ENCODE data around the gene MTRF1L.
A peak's percentile ranks its signal among the peaks of the same experiment; 100 is the strongest.

MTRF1L gene

DNA sequence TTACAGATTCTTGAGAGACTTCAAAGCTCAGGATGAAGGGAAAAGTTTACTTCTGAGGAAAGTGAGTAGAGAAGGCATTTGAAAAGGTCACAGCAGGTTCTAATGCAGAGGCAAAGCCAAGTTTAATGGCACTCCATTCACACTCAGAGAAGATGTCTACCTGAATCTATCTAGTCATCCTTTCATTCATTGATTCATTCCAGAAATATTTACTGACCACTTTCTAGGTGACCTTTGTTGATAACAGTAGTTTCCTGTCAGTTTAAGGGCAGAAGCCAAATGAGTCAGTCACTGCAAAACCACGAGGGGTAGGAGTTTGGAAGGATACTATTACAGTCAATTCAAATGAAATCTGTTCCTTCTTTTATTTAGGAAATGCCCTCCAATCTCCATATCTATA is 50.5 kb downstream of the MTRF1L start:
- ChIA-PET CTCF (no interaction called here), POLR2A (interaction anchor here (0.6 kb wide), 1 partner anchor 1599 kb away, joined by 5 read pairs; no protein-coding TSS in a partner anchor)
- TF ChIP-seq FOXM1 (IDR thresholded peaks at IDR 0.05; ENCODE audit: borderline replicate concordance) (no peak), ELF4 (IDR thresholded peaks at IDR 0.05) (no peak), NFRKB (IDR thresholded peaks at IDR 0.05) (no peak), SP1 (IDR thresholded peaks at IDR 0.05) (no peak), SUZ12 (IDR thresholded peaks at IDR 0.05) (no peak), LEF1 (IDR thresholded peaks at IDR 0.05; ENCODE audit: borderline replicate concordance) (no peak), CTBP1 (IDR thresholded peaks at IDR 0.05; ENCODE audit: borderline replicate concordance) (no peak), FOXA1 (IDR thresholded peaks at IDR 0.05) (no peak)
- DNase-seq (ENCODE audit: extremely low spot score): no peak

DNA sequence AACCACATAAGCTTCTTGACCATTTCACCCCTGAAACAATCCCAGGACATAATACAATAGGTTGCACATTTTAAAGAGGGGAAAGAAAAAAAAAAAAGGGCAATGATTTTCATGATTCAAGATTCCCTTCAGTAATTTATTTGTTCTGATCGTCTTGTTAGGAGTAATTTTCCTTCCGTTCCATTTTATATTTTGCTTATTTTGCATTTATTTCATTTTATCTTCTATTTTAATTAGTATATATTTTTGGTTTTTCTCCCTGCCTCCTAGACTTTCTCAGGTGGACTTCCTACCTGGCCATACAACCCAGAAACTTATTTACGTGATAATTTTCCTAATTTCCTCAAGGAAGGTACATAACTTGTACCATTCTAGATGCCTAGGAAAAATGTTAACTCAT is 52.3 kb downstream of the MTRF1L start:
- no peak for DNase-seq (ENCODE audit: extremely low spot score)
- TF ChIP-seq ELF4 (IDR thresholded peaks at IDR 0.05): no peak
- TF ChIP-seq LEF1 (IDR thresholded peaks at IDR 0.05; ENCODE audit: borderline replicate concordance): no peak
- TF ChIP-seq L3MBTL2 (conservative IDR thresholded peaks at IDR 0.05): no peak
- no peak for TF ChIP-seq BHLHE40 (IDR thresholded peaks at IDR 0.05; ENCODE audit: borderline replicate concordance)
- no peak for TF ChIP-seq SUZ12 (IDR thresholded peaks at IDR 0.05)
- no peak for TF ChIP-seq HDGF (IDR thresholded peaks at IDR 0.05; ENCODE audit: borderline replicate concordance)
- TF ChIP-seq FOXM1 (IDR thresholded peaks at IDR 0.05; ENCODE audit: borderline replicate concordance): no peak
- ChIA-PET POLR2A (no interaction called here), CTCF (no interaction called here)

DNA sequence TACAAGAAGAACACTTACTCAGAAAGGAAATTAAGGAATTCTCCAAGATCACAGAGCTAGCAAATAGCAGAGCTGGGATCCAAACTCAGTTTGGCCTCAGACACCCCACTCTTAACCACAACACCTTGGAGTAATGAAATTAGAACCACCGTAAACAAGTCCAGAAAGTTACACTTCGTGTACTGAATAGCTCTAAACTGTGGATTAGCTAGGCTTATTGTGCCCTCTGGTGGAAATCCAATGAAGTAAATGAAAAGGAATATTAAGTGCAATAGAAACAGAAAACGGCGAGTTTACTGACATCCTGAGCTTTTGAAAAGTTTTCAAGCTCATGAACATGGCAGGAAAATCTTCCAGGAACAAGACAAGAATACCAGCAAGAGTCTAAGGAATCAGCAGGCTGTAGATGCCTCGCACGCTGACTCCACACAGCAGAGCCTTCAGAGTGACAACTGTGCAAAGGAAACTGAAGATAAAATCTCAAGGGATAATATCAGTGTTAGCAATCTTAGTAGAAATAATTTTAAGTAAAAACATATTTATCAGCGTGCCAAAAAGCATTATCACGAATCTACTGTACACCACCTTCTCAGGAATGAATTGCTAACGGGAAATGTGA is 54.2 kb downstream of the MTRF1L start:
- TF ChIP-seq CTBP1 (IDR thresholded peaks at IDR 0.05; ENCODE audit: borderline replicate concordance) (no peak), BHLHE40 (IDR thresholded peaks at IDR 0.05; ENCODE audit: borderline replicate concordance) (no peak), SUZ12 (IDR thresholded peaks at IDR 0.05) (no peak), SP1 (IDR thresholded peaks at IDR 0.05) (no peak)
- TF ChIP-seq, protein P1, sequence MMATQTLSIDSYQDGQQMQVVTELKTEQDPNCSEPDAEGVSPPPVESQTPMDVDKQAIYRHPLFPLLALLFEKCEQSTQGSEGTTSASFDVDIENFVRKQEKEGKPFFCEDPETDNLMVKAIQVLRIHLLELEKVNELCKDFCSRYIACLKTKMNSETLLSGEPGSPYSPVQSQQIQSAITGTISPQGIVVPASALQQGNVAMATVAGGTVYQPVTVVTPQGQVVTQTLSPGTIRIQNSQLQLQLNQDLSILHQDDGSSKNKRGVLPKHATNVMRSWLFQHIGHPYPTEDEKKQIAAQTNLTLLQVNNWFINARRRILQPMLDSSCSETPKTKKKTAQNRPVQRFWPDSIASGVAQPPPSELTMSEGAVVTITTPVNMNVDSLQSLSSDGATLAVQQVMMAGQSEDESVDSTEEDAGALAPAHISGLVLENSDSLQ (IDR thresholded peaks at IDR 0.05): no peak
- DNase-seq (ENCODE audit: extremely low spot score): peak; percentile 52
- CTCF ChIA-PET: interaction anchor here (0.6 to 3.2 kb wide), 14 partner anchors 16 to 435 kb away, joined by 3 to 17 read pairs (median 3); partner anchors contain the start of gene VIP
- POLR2A ChIA-PET: interaction anchor here (0.6 kb wide), 1 partner anchor 35 kb away, joined by 3 read pairs; the partner anchor contains the start of gene FBXO5

DNA sequence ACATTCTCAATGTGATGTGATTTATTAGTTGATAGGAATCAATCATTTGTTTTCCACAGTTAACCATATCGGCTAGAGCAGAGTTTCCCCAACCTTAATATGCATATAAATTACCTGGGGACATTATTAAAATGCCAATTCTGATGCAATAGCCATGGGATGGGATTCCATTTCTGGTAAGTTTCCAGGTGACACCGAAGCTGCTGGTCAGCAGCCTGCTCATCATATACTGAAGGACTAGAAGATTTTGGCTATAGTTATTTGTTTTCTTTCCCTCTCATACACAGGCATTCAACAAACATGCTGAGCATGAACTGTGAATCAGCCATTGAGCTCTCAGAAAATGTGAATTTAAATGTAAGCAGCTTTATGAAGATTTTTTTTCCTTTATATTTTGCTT is 55.5 kb downstream of the MTRF1L start:
- POLR2A ChIA-PET: no interaction called here
- TF ChIP-seq ZNF384 (IDR thresholded peaks at IDR 0.05) (no peak), ELF4 (IDR thresholded peaks at IDR 0.05) (no peak), TARDBP (IDR thresholded peaks at IDR 0.05) (no peak), SP1 (IDR thresholded peaks at IDR 0.05) (no peak), NFRKB (IDR thresholded peaks at IDR 0.05) (no peak), FOXM1 (IDR thresholded peaks at IDR 0.05; ENCODE audit: borderline replicate concordance) (no peak), ARNT (IDR thresholded peaks at IDR 0.05) (no peak), BHLHE40 (IDR thresholded peaks at IDR 0.05; ENCODE audit: borderline replicate concordance) (no peak), LEF1 (IDR thresholded peaks at IDR 0.05; ENCODE audit: borderline replicate concordance) (no peak), L3MBTL2 (conservative IDR thresholded peaks at IDR 0.05) (no peak), CTBP1 (IDR thresholded peaks at IDR 0.05; ENCODE audit: borderline replicate concordance) (no peak), FOXA1 (IDR thresholded peaks at IDR 0.05) (no peak), HDGF (IDR thresholded peaks at IDR 0.05; ENCODE audit: borderline replicate concordance) (no peak), FOXK2 (IDR thresholded peaks at IDR 0.05) (no peak), SUZ12 (IDR thresholded peaks at IDR 0.05) (no peak)
- TF ChIP-seq, protein P1 (IDR thresholded peaks at IDR 0.05): no peak

GRCh38 chr6:152946484-152946883 is 56.0 kb downstream of the MTRF1L start:
- TF ChIP-seq ARNT (IDR thresholded peaks at IDR 0.05) (no peak), ELF4 (IDR thresholded peaks at IDR 0.05) (no peak), SP1 (IDR thresholded peaks at IDR 0.05) (no peak), SUZ12 (IDR thresholded peaks at IDR 0.05) (no peak), FOXK2 (IDR thresholded peaks at IDR 0.05) (no peak), NFRKB (IDR thresholded peaks at IDR 0.05) (no peak), L3MBTL2 (conservative IDR thresholded peaks at IDR 0.05) (no peak), TARDBP (IDR thresholded peaks at IDR 0.05) (no peak), BHLHE40 (IDR thresholded peaks at IDR 0.05; ENCODE audit: borderline replicate concordance) (no peak), CTBP1 (IDR thresholded peaks at IDR 0.05; ENCODE audit: borderline replicate concordance) (no peak), FOXM1 (IDR thresholded peaks at IDR 0.05; ENCODE audit: borderline replicate concordance) (no peak), ZNF384 (IDR thresholded peaks at IDR 0.05) (no peak), FOXA1 (IDR thresholded peaks at IDR 0.05) (no peak), HDGF (IDR thresholded peaks at IDR 0.05; ENCODE audit: borderline replicate concordance) (no peak)
- ChIA-PET CTCF (interaction anchor here (0.9 to 3.2 kb wide), 3 partner anchors 82 to 197 kb away, joined by 3 to 17 read pairs (median 3); partner anchors contain the start of gene VIP), POLR2A (no interaction called here)
- DNase-seq (ENCODE audit: extremely low spot score): no peak

More for the DNA sequence above, 55.5 kb downstream of the MTRF1L start:
- DNase-seq (ENCODE audit: extremely low spot score): no peak
- CTCF ChIA-PET: interaction anchor here (0.7 to 3.2 kb wide), 4 partner anchors 10 to 198 kb away, joined by 3 to 17 read pairs (median 4); partner anchors contain the start of gene VIP

- CTCF ChIA-PET: interaction anchor here (0.6 kb wide), 1 partner anchor 1093 kb away, joined by 3 read pairs; no protein-coding TSS in a partner anchor
- DNase-seq (ENCODE audit: extremely low spot score): no peak
- POLR2A ChIA-PET: no interaction called here
- TF ChIP-seq ARNT (IDR thresholded peaks at IDR 0.05): no peak
- no peak for TF ChIP-seq FOXA1 (IDR thresholded peaks at IDR 0.05)
- no peak for TF ChIP-seq FOXK2 (IDR thresholded peaks at IDR 0.05)
- TF ChIP-seq SUZ12 (IDR thresholded peaks at IDR 0.05): no peak
- no peak for TF ChIP-seq TARDBP (IDR thresholded peaks at IDR 0.05)
Measured at GRCh38 chr6:152943260-152943897, 59.1 kb downstream of the MTRF1L start.
